ENCODE measurements around the gene ANXA6. TPM values are rescaled to one million over a fixed set of nuclear protein-coding genes. Genes with fewer than 3 reads are reported as not detected.

Gene ANXA6
- total and polyA plus RNA-seq, 2 experiments from 2014 or later = 122 to 152 TPM

DNA sequence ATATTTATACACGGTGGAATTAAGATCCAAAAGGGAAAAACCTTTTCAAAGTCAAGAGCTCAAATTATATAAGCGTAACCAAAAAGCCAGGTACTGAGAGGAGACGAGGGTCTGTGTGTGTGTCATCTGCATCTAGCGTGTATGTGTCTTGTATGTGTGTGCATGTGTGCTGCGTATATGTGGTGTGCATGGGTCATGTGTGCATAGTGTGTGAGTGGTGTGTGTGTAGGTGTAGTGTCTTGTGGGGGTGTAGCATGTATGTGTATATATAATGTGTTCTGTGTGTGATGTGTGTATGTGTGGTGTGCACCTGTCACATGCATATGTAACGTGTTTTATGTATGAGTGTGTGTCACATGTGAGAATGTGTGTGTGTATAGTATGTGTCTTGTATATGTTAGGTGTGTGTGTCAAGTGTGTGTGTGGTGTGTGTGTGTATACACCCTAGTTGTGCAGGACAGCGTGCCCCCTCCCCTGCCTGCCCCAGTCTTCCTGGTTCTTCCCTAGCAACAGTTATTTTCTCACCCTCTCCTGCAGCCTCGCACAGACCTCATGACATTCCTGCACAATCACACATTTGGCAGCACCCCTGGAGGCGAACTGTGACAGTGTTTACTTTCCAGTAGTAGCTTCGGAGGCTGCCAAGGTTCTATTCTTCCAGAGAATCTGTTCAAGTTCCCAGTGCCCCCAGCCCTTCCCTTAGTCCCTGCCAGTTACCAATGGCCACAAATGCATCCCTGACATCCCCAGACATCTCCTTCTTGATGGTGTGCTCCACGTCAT, 49.6 kb downstream of the ANXA6 start:
- TF ChIP-seq, protein P1, sequence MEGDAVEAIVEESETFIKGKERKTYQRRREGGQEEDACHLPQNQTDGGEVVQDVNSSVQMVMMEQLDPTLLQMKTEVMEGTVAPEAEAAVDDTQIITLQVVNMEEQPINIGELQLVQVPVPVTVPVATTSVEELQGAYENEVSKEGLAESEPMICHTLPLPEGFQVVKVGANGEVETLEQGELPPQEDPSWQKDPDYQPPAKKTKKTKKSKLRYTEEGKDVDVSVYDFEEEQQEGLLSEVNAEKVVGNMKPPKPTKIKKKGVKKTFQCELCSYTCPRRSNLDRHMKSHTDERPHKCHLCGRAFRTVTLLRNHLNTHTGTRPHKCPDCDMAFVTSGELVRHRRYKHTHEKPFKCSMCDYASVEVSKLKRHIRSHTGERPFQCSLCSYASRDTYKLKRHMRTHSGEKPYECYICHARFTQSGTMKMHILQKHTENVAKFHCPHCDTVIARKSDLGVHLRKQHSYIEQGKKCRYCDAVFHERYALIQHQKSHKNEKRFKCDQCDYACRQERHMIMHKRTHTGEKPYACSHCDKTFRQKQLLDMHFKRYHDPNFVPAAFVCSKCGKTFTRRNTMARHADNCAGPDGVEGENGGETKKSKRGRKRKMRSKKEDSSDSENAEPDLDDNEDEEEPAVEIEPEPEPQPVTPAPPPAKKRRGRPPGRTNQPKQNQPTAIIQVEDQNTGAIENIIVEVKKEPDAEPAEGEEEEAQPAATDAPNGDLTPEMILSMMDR (IDR thresholded peaks at IDR 0.05; ENCODE audit: poor library complexity) = no peak
- no peak for TF ChIP-seq EZH2 (IDR thresholded peaks at IDR 0.05; ENCODE audit: borderline replicate concordance)
- TF ChIP-seq EZH2phosphoT487 (IDR thresholded peaks at IDR 0.05; ENCODE audit: low read depth, severe bottlenecking, unreplicated experiment) = no peak
- Histone ChIP-seq H3K9me3 (ENCODE audit: low read depth) (no peaks in the 10 kb centered on the region), H3K4me3 (no peak overlapping the region), H3K27me3 (no peaks in the 10 kb centered on the region), H3K36me3 (replicated peaks; ENCODE audit: insufficient read depth, low read depth) (no peaks in the 10 kb centered on the region), H3K4me2 (no peak overlapping the region), H3K9me2 (replicated peaks; ENCODE audit: insufficient read depth) (no peaks in the 10 kb centered on the region), H3K4me1 (ENCODE audit: insufficient read depth) (peaks cover 3% of the 10 kb centered on the region), H2AFZ (no peak overlapping the region), H4K20me1 (ENCODE audit: insufficient read depth, poor library complexity, severe bottlenecking) (no peaks in the 10 kb centered on the region), H3K27ac (no peak overlapping the region), H3K79me2 (no peaks in the 10 kb centered on the region)
- 82% methylated on average over 11 of the region's 11 CpGs for WGBS (ENCODE audit: low lambda C conversion rate, missing lambda C conversion rate)
- no peak for DNase-seq (ENCODE audit: low spot score)

DNA sequence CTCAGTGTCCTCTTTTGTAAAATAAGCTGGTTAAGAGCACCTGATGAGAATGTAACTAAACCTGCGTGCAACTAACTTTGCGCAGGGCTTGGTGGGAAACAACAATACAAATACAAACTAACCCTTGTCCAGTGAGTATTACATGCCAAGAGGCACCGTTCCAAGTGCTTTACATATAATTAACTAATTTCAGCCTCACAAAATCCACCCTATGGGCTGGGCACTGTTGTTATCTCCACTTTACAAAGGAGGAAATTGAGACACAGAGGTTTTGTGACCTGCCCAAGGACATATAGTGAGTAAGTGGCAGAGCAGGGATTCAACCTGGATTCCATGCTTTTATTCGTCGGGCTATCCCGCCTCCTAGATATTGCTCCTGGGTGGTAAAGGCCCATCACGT, 50.5 kb downstream of the ANXA6 start:
- no peak overlapping the region for H3K27ac ChIP-seq
- no peak for DNase-seq (ENCODE audit: low spot score)
- no peak for TF ChIP-seq EZH2phosphoT487 (IDR thresholded peaks at IDR 0.05; ENCODE audit: low read depth, severe bottlenecking, unreplicated experiment)
- no peak for TF ChIP-seq EZH2 (IDR thresholded peaks at IDR 0.05; ENCODE audit: borderline replicate concordance)
- TF ChIP-seq, protein P1 (IDR thresholded peaks at IDR 0.05; ENCODE audit: poor library complexity) = no peak
- H3K27me3 ChIP-seq = no peaks in the 10 kb centered on the region
- 93% methylated on average over 7 of the region's 7 CpGs for WGBS (ENCODE audit: low lambda C conversion rate, missing lambda C conversion rate)
- no peaks in the 10 kb centered on the region for H3K9me2 ChIP-seq (replicated peaks; ENCODE audit: insufficient read depth)
- H3K36me3 ChIP-seq (replicated peaks; ENCODE audit: insufficient read depth, low read depth) = no peaks in the 10 kb centered on the region
- no peak overlapping the region for H3K4me2 ChIP-seq
- no peaks in the 10 kb centered on the region for H3K79me2 ChIP-seq
- no peaks in the 10 kb centered on the region for H3K9me3 ChIP-seq (ENCODE audit: low read depth)
- H3K4me3 ChIP-seq = no peak overlapping the region
- peaks cover 3% of the 10 kb centered on the region for H3K4me1 ChIP-seq (ENCODE audit: insufficient read depth)
- H2AFZ ChIP-seq = no peak overlapping the region
- H4K20me1 ChIP-seq (ENCODE audit: insufficient read depth, poor library complexity, severe bottlenecking) = no peaks in the 10 kb centered on the region

DNA sequence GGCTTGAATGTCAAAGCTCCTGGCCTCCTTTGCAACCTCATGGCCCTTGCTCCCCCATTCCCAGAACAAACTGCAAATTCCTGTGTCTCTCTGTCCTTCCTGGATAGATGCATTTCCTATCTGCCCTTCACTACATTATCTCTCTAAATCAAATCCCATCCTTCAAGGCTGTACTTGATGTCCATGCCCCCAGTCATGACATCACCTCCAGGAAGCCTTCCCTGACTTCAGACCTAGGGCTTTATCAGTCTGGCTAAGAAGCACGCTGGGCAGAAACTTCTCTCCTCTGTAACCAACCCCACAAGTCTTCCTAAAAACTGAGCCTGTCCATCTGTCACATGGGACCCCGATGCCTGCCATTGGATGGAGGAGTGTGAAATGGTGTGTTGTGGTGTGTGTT, 51.1 kb downstream of the ANXA6 start:
- DNase-seq (ENCODE audit: low spot score) = no peak
- Histone ChIP-seq H3K27ac (no peak overlapping the region), H3K9me3 (ENCODE audit: low read depth) (no peaks in the 10 kb centered on the region), H4K20me1 (ENCODE audit: insufficient read depth, poor library complexity, severe bottlenecking) (no peaks in the 10 kb centered on the region), H3K27me3 (no peaks in the 10 kb centered on the region), H3K36me3 (replicated peaks; ENCODE audit: insufficient read depth, low read depth) (no peaks in the 10 kb centered on the region), H3K9me2 (replicated peaks; ENCODE audit: insufficient read depth) (no peaks in the 10 kb centered on the region), H2AFZ (no peak overlapping the region), H3K4me2 (no peak overlapping the region), H3K79me2 (no peaks in the 10 kb centered on the region), H3K4me1 (ENCODE audit: insufficient read depth) (peaks cover 3% of the 10 kb centered on the region), H3K4me3 (no peak overlapping the region)
- WGBS (ENCODE audit: low lambda C conversion rate, missing lambda C conversion rate) = 87% methylated on average over 2 of the region's 2 CpGs
- TF ChIP-seq, protein P1 (IDR thresholded peaks at IDR 0.05; ENCODE audit: poor library complexity) = no peak
- no peak for TF ChIP-seq EZH2 (IDR thresholded peaks at IDR 0.05; ENCODE audit: borderline replicate concordance)
- no peak for TF ChIP-seq EZH2phosphoT487 (IDR thresholded peaks at IDR 0.05; ENCODE audit: low read depth, severe bottlenecking, unreplicated experiment)
